Measurements from ENCODE around the gene CNTNAP2. TPM values are rescaled to one million over a fixed set of nuclear protein-coding genes. Genes with fewer than 3 reads are reported as not detected.

CNTNAP2 gene
- total and polyA plus RNA-seq, 2 of the 4 experiments (the other 2 are of a cell fraction) = not detected

- TF ChIP-seq MXI1 (IDR thresholded peaks at IDR 0.05; ENCODE audit: borderline replicate concordance, low read depth, low read length) = no peak
- no peak for TF ChIP-seq SMC3 (IDR thresholded peaks at IDR 0.05; ENCODE audit: low read depth, low read length)
- no peak for TF ChIP-seq POLR2A (IDR thresholded peaks at IDR 0.05; ENCODE audit: low read depth, low read length)
- no peak for TF ChIP-seq MAZ (IDR thresholded peaks at IDR 0.05; ENCODE audit: borderline replicate concordance, low read depth, low read length)
- no peak for TF ChIP-seq BHLHE40 (IDR thresholded peaks at IDR 0.05; ENCODE audit: low read depth, low read length)
- TF ChIP-seq CHD1 (IDR thresholded peaks at IDR 0.05; ENCODE audit: low read depth, low read length) = no peak
- TF ChIP-seq CEBPB (IDR thresholded peaks at IDR 0.05; ENCODE audit: low read depth, low read length) = no peak
- no peak for TF ChIP-seq ELK1 (IDR thresholded peaks at IDR 0.05; ENCODE audit: borderline replicate concordance, low read depth, low read length)
- TF ChIP-seq RCOR1 (IDR thresholded peaks at IDR 0.05; ENCODE audit: insufficient replicate concordance, low read length) = no peak
- TF ChIP-seq, protein P1, sequence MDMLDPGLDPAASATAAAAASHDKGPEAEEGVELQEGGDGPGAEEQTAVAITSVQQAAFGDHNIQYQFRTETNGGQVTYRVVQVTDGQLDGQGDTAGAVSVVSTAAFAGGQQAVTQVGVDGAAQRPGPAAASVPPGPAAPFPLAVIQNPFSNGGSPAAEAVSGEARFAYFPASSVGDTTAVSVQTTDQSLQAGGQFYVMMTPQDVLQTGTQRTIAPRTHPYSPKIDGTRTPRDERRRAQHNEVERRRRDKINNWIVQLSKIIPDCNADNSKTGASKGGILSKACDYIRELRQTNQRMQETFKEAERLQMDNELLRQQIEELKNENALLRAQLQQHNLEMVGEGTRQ (IDR thresholded peaks at IDR 0.05; ENCODE audit: low read depth, low read length) = no peak
- TF ChIP-seq MAFK (IDR thresholded peaks at IDR 0.05; ENCODE audit: low read depth, low read length) = no peak
- no peak for TF ChIP-seq NFE2L2 (IDR thresholded peaks at IDR 0.05; ENCODE audit: low read depth, low read length)
- TF ChIP-seq CTCF (conservative IDR thresholded peaks at IDR 0.05; ENCODE audit: low read depth, low read length) = no peak
- TF ChIP-seq RAD21 (IDR thresholded peaks at IDR 0.05; ENCODE audit: low read length) = no peak
- TF ChIP-seq RFX5 (IDR thresholded peaks at IDR 0.05; ENCODE audit: low read depth, low read length) = no peak
- no peak for TF ChIP-seq FOS (IDR thresholded peaks at IDR 0.05; ENCODE audit: low read depth, low read length)
- H3K14ac ChIP-seq (replicated peaks; ENCODE audit: low read depth, low read length) = no peak overlapping the region
- no TSS peak for BruUV-seq (replicated peaks)
- H3K9me1 ChIP-seq (ENCODE audit: insufficient read depth, low read length) = no peaks in the 10 kb centered on the region
- H3K9me3 ChIP-seq (ENCODE audit: control insufficient read depth, insufficient read depth, low read length) = peaks cover 17% of the 10 kb centered on the region
- no peak overlapping the region for H2BK5ac ChIP-seq (ENCODE audit: low read depth, low read length, poor library complexity, severe bottlenecking)
- ChIA-PET CTCF (no interaction called here), POLR2A (ENCODE audit: unreplicated experiment) (no interaction called here)
- H4K20me1 ChIP-seq (ENCODE audit: insufficient read depth, low read length) = no peaks in the 10 kb centered on the region
- H3K27ac ChIP-seq (ENCODE audit: insufficient read depth, low read length) = no peak overlapping the region
- intact Hi-C loops (cut with micrococcal nuclease) = no loop called here
- H4K5ac ChIP-seq (ENCODE audit: low read depth, low read length) = no peak overlapping the region
- no CpG with 5 or more reads among the region's 1 CpG for WGBS, 2 experiments (ENCODE audit: extremely low coverage in 2 of 2, insufficient read length in 1 of 2)
- H2AK5ac ChIP-seq (ENCODE audit: low read depth, low read length) = no peak overlapping the region
- no peak for DNase-seq
- no peak overlapping the region for H3K9ac ChIP-seq (ENCODE audit: low read depth, low read length)
- no peak overlapping the region for H3K4me3 ChIP-seq (ENCODE audit: insufficient read depth, low read depth, low read length)
- no peak overlapping the region for H2AFZ ChIP-seq (replicated peaks; ENCODE audit: low read length, poor library complexity)
- H3K4me2 ChIP-seq (ENCODE audit: low read depth, low read length) = no peak overlapping the region
- H3K56ac ChIP-seq (ENCODE audit: extremely low read depth, insufficient read depth, low read length) = no peak overlapping the region
- H4K91ac ChIP-seq (ENCODE audit: insufficient read depth, low read depth, low read length) = no peak overlapping the region
- dilution Hi-C loops (cut with HindIII; ENCODE audit: low sequenced_read_pairs, unreplicated experiment) = no loop called here
- no peak overlapping the region for H2BK20ac ChIP-seq (ENCODE audit: low read depth, low read length)
- no peak overlapping the region for H2AK9ac ChIP-seq (replicated peaks; ENCODE audit: low read depth, low read length, poor library complexity)
- no peak overlapping the region for H3K4ac ChIP-seq (ENCODE audit: low read depth, low read length)
- no peak overlapping the region for H2BK15ac ChIP-seq (ENCODE audit: low read depth, low read length)
- no peak overlapping the region for H4K8ac ChIP-seq (ENCODE audit: low read depth in 2 of 2, low read length in 2 of 2)
- no peaks in the 10 kb centered on the region for H3K79me1 ChIP-seq (ENCODE audit: low read depth in 1 of 2, low read length in 2 of 2)
- H3K18ac ChIP-seq (ENCODE audit: low read depth, low read length) = no peak overlapping the region
- no peaks in the 10 kb centered on the region for H3K27me3 ChIP-seq (ENCODE audit: control insufficient read depth, insufficient read depth, low read length)
- H2BK120ac ChIP-seq (ENCODE audit: low read depth, low read length) = no peak overlapping the region
- H3K4me1 ChIP-seq (ENCODE audit: control insufficient read depth, insufficient read depth, low read length) = no peaks in the 10 kb centered on the region
- no peaks in the 10 kb centered on the region for H3K36me3 ChIP-seq (ENCODE audit: control insufficient read depth, insufficient read depth, low read length)
- ATAC-seq (ENCODE audit: low read depth) = no peak
- in situ Hi-C loops (cut with MboI; ENCODE audit: low sequenced_read_pairs) = no loop called here
- no peak overlapping the region for H3K23ac ChIP-seq (ENCODE audit: low read depth, low read length)
Measured at GRCh38 chr7:148397056-148397455, 2280.5 kb downstream of the CNTNAP2 start.
